ENCODE data around the gene BTBD9.

DNA sequence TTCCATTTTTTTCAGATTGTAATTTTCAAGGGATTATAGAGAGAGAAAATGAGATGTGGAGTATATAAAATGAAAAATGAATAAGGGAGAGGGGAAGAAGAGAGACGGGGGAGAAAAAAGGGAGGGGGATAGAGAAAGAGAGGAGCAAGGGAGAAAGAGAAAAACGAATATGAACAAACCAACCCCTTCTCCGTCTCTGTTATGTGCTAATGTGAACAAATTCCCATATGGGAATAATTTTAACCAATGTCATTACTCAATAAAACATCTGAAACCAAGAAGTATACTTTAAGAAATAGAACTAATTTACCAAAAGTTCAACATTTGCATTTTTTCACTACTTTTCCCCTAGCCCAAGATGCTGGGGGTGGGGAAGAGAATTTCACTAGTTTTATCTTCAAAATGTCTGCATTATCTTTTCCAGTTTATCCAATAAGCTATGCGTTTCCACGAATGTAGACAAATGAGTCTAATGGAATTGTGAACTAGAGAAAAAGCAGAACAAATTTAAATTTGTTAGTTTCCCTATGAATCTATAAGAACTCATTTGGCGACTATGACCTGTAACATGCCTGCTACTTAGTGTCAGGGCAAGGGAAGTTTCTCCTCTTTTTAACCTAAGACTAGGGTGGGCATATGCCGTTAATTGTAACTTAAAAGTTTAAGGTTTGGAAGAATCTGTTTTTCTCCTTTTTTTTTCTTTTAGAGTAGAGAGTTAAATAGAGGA, 286.3 kb downstream of the BTBD9 start:
- TF ChIP-seq EZH2 (IDR thresholded peaks at IDR 0.05; ENCODE audit: insufficient read depth, poor library complexity, severe bottlenecking) (no peak), EZH2phosphoT487 (IDR thresholded peaks at IDR 0.05; ENCODE audit: insufficient read depth, low read depth) (no peak)

Measured in GM23248 (cell line).